NCI-H1105 (cell line): ENCODE data around the gene TPI1.
"Not testable (repeated sequence)": the region's sequence is repeated elsewhere in the genome, so short reads cannot be mapped to it uniquely, and the experiment has no call there.

Experiments used
- DNase-seq: peaks from one replicate; lab custom pipeline; 2025; lab: John Stamatoyannopoulos, UW

Gene TPI1

DNA sequence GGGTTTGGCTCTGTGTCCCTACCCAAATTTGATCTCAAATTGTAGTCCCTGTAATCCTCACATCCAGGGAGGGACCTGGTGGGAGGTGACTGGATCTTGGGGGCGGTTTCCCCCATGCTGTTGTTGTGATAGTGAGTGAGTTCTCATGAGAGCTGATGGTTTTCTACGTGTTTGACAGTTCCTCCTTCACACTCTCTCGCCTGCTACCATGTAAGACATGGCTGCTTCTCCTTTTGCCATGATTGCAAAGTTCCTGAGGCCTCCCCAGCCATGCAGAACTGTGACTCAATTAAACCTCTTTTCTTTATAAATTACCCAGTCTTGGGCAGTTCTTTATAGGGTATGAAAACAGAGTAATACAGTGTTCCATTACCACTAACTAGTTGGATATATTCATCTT lies 27.0 kb downstream of the TPI1 start:
- no peak for DNase-seq

- no peak for DNase-seq
Observed at GRCh38 chr12:6896846-6897435, 29.6 kb downstream of the TPI1 start.

- no peak for DNase-seq
Observed at GRCh38 chr12:6899427-6899826, 32.1 kb downstream of the TPI1 start.

GRCh38 chr12:6899837-6900519 lies 32.6 kb downstream of the TPI1 start:
- DNase-seq, result no peak

DNA sequence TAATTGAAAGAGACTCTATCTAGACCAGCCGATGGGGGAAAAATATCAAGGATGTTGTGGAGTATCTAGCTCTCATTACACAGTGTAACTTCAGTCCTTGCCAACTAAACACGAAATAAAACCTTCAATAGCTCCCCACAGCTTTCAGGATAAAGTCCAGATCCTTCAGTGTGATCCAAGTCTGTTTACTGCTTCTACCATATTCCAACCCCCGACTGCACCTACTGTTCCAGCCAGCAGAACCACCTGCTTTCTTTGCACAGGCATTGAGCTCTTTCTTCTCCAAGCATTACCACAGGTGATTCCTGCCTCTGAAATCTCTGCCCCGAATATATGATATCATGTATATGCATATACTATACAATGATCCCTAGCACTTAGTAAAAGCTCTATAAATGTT lies 35.1 kb downstream of the TPI1 start:
- DNase-seq, result no peak

DNA sequence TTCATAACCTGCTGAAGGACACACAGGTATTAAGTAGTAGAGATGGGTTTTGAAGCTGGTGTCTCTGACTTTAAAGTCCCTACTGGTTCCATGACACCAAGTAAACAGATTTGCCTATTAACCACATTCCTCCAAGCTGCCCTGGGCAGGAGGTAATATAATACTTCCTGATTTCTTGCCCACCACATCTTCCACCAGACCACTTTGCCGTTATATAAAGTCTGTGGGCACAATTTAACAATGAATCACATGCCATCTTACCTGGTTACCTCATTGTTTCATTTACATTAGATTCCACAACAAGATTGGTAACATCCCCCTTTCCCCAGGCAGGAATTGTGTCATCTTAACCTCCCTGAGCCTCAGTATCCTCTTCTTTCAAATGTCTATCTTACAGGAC lies 36.4 kb downstream of the TPI1 start:
- no peak for DNase-seq

DNA sequence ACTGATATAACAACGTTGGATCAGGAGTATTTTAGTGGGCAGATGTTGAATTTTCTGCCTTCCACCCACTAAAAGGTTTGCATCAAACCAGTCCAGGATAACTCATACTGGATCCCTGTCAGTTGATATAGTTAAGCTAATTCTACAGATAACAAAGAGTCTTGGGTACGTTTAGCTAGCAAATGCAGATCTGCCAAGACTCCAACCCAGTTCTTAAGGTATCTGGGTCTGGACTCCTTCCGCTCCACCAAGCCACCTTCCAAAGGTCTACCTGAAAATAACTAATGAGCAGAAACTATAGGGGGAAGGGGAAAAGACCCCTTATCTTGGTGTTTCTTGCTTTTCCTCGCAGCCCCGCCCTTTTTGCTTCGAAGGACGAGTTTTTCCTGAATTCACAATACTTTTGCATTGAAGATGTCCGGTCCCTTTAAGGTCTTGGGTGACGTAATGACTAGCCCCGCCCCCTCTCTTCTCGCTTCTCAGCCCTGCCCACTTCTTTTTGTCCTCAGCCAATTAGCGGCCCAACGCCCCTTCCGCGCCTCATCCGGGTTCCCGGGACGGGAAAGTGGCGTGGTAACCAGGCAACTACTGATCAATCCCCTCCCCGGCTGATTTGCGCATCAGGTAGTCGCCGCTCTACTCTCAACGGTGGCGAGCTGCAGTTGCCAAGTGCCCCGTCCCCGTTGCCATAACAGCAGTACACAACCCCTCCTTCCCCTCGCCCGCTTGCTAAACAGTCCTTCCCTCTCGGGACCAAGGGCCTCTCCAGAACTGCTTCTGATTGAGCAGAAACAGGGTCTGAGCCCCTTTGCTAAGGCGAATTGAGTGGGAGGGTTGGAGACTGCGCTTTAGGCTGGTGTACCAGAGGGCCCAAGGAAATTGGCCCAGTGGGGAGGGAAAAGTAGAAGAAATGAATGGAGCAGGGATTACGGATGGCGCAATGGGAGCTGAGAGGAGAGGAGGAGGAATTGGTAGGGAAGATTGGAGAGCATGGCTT lies 37.2 kb downstream of the TPI1 start, which contains the start of gene LRRC23:
Gene LRRC23 (plus strand): TSS at position 543 of the 997 bp plus-strand sequence. CDS start 812 bp downstream, outside the sequence.
- DNase-seq, result peak; percentile 98

- no peak for DNase-seq
Observed at GRCh38 chr12:6905414-6906040, 38.2 kb downstream of the TPI1 start.

GRCh38 chr12:6908141-6908540 lies 40.8 kb downstream of the TPI1 start:
- not testable (repeated sequence) for DNase-seq

DNA sequence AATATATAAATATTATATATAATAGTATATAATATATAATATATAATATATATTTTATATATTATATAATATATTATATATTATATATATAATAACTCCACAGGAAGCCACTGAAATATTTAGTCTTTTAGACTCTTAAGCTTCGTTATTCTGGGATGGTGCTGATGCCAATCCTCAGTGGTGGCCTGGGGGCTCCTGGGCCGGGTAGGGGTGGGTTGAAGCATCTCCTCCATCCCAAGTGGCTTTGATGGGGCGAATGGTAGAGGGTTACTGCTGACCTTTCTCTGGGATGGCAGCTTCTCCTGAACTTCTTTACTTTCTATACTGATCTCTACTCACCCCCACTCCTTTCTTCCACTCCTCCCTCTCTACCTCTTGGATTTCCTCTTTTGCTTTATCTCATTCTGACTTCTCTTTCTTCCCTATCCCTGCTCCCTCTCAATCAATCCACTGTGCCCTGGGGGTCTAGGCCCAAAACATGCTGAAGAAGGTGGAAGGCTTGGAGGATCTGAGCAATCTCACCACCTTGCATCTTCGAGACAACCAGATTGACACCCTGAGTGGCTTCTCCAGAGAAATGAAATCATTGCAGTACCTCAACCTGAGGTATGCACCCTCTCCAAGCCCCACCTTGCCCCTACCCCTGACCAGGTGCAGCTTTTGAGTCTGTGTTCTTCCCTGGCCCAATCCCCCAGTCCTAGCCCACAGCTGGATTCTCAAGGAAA lies 42.3 kb downstream of the TPI1 start:
- no peak for DNase-seq

- DNase-seq, result no peak
Observed at GRCh38 chr12:6912164-6912935, 45.0 kb downstream of the TPI1 start.

GRCh38 chr12:6914246-6914946 lies 47.1 kb downstream of the TPI1 start, which contains the start of gene ENO2:
Gene ENO2 (plus strand): TSS chr12:6914580. CDS start chr12:6915833, 1,253 bp downstream.
- DNase-seq, result peak; percentile 49

DNA sequence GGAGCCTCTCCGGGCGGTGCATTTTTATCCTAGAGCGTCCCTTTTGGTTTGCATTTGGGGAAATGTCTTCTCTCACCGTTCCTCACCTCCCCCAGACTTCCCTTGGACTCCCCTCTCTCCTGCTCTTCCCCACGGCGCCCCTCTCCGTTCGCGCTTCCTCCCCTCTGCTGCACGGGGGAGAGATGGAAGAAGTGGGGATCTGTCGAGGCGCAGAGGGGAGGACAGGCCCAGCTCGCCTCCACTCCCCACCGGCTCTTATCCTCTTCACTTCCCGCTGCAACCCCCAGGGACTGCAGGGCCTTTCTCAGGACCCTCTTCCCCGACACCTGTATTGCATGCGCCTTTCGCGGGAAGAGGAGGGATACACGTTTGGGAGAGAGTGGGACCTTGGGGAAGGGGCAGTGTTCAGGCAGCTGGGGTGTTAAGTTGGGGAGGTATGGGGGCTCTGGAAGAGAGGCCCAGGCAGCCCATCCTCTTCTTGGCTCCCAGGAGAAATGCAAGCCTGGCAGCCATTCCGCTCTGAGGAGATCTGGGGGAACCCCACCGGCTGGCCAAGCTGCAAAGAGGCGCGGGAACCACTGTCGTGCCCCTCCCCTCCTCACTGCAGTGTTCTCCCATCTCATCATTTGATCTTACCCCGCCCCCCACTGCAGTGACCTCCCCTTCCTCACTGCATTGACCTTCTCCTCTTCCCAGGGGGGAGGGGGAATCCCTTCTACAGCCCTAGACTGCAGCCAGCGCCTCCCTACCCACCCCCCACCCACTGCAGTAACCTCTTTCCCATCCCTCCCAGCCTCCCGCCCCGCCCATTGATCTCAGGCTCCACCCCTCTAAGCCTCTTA lies 47.8 kb downstream of the TPI1 start:
- DNase-seq, result no peak

DNA sequence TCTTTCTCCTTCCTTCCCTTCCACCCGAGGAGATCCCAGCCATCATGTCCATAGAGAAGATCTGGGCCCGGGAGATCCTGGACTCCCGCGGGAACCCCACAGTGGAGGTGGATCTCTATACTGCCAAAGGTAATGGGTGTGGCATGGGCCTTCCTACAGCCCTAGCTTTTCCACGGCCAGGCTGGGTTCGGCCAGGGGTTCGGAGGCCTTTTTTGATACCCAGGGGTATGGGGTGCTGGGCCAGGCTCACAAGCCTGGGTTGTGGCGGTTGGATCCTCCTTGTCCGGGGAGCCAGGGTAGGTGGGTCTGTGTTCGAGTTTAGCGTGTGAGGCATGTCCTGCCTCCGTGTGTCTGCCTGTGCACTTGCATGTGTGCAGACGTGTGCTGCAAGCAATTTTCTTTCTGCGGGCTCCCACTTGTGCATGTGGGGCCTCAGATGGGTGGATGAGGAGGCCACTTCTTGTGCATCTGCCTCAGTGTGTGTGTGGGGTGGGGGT lies 48.5 kb downstream of the TPI1 start:
- no peak for DNase-seq

DNA sequence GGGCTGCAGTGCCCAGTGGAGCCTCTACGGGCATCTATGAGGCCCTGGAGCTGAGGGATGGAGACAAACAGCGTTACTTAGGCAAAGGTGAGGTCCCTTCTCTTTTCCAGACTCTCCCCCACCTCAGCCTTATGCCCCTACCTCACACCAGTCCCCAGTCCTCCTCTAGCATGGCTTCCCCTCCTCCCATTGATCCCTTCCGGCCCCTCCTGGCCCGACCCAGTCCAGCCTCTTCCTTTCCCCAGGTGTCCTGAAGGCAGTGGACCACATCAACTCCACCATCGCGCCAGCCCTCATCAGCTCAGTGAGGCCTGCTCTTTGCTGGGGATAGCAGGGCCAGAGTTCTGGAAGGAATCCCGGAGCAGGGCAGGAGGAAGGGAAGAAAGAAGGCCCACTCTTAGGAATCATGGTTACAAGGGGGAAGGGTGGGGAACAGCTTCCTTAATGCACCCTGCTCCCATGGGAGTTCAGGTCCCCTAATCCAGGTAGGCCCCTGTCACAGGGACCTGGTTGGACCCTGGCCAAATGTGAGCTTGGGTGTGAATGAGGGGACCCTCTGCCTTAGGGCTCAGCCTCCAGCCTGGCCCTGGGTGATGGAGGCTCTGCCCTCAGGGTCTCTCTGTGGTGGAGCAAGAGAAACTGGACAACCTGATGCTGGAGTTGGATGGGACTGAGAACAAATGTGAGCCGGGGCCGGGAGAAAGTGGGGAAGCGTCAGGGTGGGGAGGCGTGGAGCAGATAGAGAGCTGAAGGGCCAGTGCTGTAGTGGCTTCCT lies 49.3 kb downstream of the TPI1 start:
- DNase-seq, result no peak

DNA sequence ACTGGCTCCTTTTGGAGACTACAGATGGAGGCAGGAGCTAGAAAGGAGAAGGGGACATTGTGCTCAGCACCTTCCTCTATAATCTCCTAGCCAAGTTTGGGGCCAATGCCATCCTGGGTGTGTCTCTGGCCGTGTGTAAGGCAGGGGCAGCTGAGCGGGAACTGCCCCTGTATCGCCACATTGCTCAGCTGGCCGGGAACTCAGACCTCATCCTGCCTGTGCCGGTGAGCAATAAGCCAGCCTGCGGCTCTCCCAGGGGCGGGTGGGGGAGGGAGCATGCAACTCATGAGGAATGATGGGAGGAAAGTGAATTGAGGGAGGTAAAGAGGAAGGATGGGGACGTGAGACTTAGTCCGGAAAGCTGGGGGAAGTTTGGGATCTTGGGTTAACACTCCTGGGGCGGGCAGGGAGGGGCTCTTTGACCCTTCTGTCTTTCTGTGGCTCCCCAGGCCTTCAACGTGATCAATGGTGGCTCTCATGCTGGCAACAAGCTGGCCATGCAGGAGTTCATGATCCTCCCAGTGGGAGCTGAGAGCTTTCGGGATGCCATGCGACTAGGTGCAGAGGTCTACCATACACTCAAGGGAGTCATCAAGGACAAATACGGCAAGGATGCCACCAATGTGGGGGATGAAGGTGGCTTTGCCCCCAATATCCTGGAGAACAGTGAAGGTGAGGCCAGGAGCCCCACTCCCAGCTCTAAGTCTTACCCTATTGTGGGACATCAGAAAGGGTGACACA lies 50.3 kb downstream of the TPI1 start:
- DNase-seq, result no peak

DNA sequence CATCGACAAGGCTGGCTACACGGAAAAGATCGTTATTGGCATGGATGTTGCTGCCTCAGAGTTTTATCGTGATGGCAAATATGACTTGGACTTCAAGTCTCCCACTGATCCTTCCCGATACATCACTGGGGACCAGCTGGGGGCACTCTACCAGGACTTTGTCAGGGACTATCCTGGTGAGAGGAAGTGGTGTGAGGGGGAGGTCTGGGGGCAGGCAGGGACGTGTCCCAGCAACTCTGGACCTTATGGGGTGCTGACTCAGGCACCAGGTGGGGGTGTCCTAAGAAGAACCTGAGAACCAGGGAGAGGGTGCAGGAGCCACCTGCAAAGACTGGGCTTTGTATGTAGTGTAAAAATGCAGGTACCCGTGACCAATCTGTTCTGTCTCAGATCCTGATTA lies 52.3 kb downstream of the TPI1 start:
- no peak for DNase-seq
